Activated CD8-positive, alpha-beta memory T cell treated with anti-CD3 and anti-CD28 coated beads, Interleukin-2, amount 10 ng/mL, durations not matched to agents 7 days and 5 days (primary cell): ENCODE results near the gene ARMH3. TPM values are rescaled to one million over a fixed set of nuclear protein-coding genes. Genes with fewer than 3 reads are reported as not detected.
"Not testable (repeated sequence)": the region's sequence is repeated elsewhere in the genome, so short reads cannot be mapped to it uniquely, and the experiment has no call there.

Experiments
- ATAC-seq: fragments of 150-1000 bp; cut with Tn5 transposase; one replicate; pipeline ENCODE4 v1.10.0; 2021; ENCODE audit warnings: moderate library complexity
- CTCF ChIA-PET: fragments of 350-600 bp; sonication (Branson Sonifier 250); formaldehyde crosslinking; loops from one replicate; lab custom pipeline; 2021; ENCODE audit warnings: antibody characterized with exemption; lab: Charles Lee
- DNase-seq: peaks from one replicate; pipeline ENCODE4 v3.0.0-alpha.2; 2020
- H3K27ac Mint-ChIP-seq: one replicate; pipeline ENCODE4 v1.8.0; 2021; ENCODE audit warnings: mild to moderate bottlenecking, mixed read lengths
- H3K27me3 Mint-ChIP-seq: one replicate; pipeline ENCODE4 v1.8.0; 2021; ENCODE audit warnings: mixed read lengths
- H3K36me3 Mint-ChIP-seq: one replicate; pipeline ENCODE4 v1.8.0; 2021; ENCODE audit warnings: mild to moderate bottlenecking, mixed read lengths
- H3K4me1 Mint-ChIP-seq: one replicate; pipeline ENCODE4 v1.8.0; 2021; ENCODE audit warnings: mixed read lengths
- H3K4me3 Mint-ChIP-seq: one replicate; pipeline ENCODE4 v1.8.0; 2021; ENCODE audit warnings: mild to moderate bottlenecking, moderate library complexity, mixed read lengths
- H3K9me3 Mint-ChIP-seq: one replicate; pipeline ENCODE4 v1.8.0; 2022; ENCODE audit warnings: low read depth, mixed read lengths
- total RNA-seq, 2 experiments: library from RNA; stranded (reverse); gene quantifications; one replicate each; pipeline ENCODE4 v1.2.3, GENCODE V29; 2021

ARMH3 gene
- total RNA-seq, 2 experiments from 2014 or later: 23.8 to 25.9 TPM

DNA sequence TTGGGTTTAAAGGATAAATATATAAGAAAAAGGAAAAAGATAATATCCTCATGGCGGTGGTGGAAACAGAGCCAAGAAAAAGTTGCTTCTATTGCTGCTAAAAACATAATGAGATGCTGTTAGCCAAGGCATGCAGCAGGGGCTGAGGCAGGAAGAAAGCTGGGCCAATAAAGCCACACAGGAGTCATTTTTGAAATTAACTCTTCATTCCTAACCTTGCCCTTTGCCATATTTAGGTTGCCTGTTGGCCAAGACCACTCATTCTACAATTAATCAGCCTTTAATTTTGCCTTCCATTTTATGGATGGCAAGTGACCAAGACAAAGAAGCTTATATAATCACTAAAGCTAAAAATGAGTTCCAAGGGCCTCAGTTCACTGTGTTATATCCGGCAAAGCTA is 58.2 kb downstream of the ARMH3 start:
- Mint-ChIP-seq H3K27ac (peak overlapping the region; percentile 0), H3K4me1 (peaks cover 30% of the 10 kb centered on the region), H3K9me3 (no peaks in the 10 kb centered on the region), H3K4me3 (no peak overlapping the region), H3K27me3 (no peaks in the 10 kb centered on the region), H3K36me3 (peaks cover 29% of the 10 kb centered on the region)
- ATAC-seq (peak; percentile 49), DNase-seq (no peak)
- CTCF ChIA-PET: interaction anchor here (0.9 to 3.4 kb wide), 7 partner anchors 9 to 157 kb away, joined by 3 to 22 read pairs (median 6); partner anchors contain the start of gene KCNIP2

DNA sequence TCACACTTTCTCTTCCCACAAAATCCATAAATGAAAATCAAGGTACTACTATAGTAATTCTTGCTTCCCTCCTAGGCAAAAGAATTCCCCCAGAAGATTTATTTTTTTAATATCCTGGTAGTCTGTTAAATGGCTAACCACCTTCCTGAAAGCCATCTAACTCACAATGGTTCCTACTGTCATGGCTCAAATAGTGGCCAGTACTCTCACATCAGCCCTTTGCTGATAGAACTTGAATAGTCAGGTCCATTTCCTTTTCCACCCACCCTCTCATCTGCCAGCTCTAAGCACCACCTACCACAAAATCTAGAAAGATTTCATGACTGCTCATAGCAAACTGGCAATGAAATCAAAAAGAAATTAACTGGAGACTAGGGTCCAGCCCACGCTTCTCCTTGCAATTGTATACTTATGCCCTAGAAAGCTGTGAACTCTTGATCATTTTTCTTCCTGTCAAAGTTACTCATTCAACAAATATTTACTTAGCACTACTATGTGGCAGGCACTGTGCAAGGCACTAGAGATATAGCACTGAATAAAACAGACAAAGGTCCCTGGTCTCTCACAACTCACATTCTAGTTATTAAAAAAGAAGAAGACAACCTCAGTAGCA is 60.4 kb downstream of the ARMH3 start:
- Mint-ChIP-seq H3K36me3 (peaks cover 28% of the 10 kb centered on the region), H3K4me3 (no peak overlapping the region), H3K27ac (no peak overlapping the region), H3K9me3 (no peaks in the 10 kb centered on the region), H3K4me1 (peaks cover 16% of the 10 kb centered on the region), H3K27me3 (no peaks in the 10 kb centered on the region)
- DNase-seq (no peak), ATAC-seq (no peak)
- CTCF ChIA-PET: interaction anchor here (1.0 to 1.9 kb wide), 5 partner anchors 15 to 155 kb away, joined by 3 to 5 read pairs (median 4); no protein-coding TSS in a partner anchor

DNA sequence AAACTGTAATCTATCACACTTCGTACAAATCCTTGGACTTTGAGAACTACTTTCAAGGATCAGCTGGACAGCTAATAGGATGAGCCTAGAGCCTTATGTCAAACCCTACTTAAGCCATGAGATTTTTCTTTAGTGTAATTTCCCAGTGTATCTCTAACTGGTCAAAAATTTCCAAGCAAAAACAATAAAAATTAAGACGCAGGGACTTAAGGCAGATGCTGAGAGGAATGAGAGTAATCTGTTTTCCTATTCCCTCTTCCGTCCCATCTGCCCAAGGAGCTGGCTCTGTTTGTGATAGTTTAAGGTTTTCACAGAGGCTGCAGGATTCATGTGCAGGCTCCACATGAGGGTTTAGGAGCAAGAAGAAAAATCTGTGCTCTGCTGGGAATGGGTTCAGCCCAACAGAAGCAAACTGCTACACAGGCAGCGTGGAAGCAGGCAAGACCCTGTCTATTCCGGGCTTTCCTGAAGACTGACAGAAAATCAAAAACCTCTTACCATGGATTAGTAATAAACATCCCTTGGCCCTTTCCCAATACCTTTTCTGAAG is 62.2 kb downstream of the ARMH3 start:
- CTCF ChIA-PET: interaction anchor here (0.6 to 0.9 kb wide), 2 partner anchors 153 to 234 kb away, joined by 3 to 4 read pairs; no protein-coding TSS in a partner anchor

DNA sequence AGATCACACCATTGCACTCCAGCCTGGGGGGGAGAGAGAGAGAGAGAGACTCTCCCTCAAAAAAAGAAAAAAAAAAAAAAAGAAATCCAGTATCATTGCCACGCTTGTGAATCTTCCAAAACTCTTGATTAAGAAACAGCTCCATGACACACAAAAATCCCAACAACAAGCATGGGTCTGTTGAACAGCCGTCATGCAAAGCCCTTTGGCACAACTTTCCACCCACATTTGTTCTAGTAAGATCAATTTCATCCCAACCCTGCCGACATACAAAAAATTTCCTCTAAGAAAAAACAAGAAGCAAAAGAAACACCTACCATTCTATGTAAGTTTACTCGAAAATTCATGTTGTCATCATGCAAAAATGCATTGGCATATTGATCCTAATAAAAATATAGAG is 62.8 kb downstream of the ARMH3 start:
- H3K4me3 Mint-ChIP-seq: no peak overlapping the region

More for the DNA sequence above, 62.2 kb downstream of the ARMH3 start:
- DNase-seq (no peak), ATAC-seq (no peak)
- Mint-ChIP-seq H3K4me1 (peaks cover 13% of the 10 kb centered on the region), H3K36me3 (peaks cover 36% of the 10 kb centered on the region), H3K4me3 (no peak overlapping the region), H3K27ac (no peak overlapping the region), H3K9me3 (no peaks in the 10 kb centered on the region), H3K27me3 (no peaks in the 10 kb centered on the region)

DNA sequence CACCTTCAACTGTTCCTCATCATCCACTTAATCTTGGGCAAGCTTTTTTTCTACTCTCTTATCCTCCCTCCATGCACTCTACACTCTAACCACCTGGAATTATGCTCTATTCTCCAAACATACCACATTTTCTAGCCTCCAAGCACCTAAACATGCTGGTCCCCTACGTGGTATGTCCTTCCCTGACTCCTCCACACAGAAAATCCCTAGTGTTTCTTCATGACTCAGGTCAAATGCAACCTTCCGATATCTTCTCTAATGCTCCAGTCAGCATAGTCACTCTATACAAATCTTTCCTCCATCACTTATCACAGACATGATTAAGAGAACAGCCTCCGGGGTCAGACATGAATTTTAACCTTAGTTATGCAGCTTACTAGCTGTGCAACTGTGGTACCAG is 68.8 kb downstream of the ARMH3 start:
- H3K4me3 Mint-ChIP-seq: no peak overlapping the region
- H3K9me3 Mint-ChIP-seq: no peaks in the 10 kb centered on the region
- no peak overlapping the region for H3K27ac Mint-ChIP-seq
- ATAC-seq (no peak), DNase-seq (no peak)
- H3K4me1 Mint-ChIP-seq: no peaks in the 10 kb centered on the region
- no peaks in the 10 kb centered on the region for H3K27me3 Mint-ChIP-seq
- H3K36me3 Mint-ChIP-seq: peaks cover 22% of the 10 kb centered on the region
- CTCF ChIA-PET: no interaction called here

More for the DNA sequence above, 62.8 kb downstream of the ARMH3 start:
- peaks cover 36% of the 10 kb centered on the region for H3K36me3 Mint-ChIP-seq
- DNase-seq (no peak), ATAC-seq (no peak)
- peaks cover 8% of the 10 kb centered on the region for H3K4me1 Mint-ChIP-seq
- CTCF ChIA-PET: interaction anchor here (0.6 kb wide), 1 partner anchor 235 kb away, joined by 3 read pairs; no protein-coding TSS in a partner anchor
- H3K27ac Mint-ChIP-seq: no peak overlapping the region
- no peaks in the 10 kb centered on the region for H3K9me3 Mint-ChIP-seq
- H3K27me3 Mint-ChIP-seq: no peaks in the 10 kb centered on the region

- no peaks in the 10 kb centered on the region for H3K27me3 Mint-ChIP-seq
- CTCF ChIA-PET: no interaction called here
- H3K9me3 Mint-ChIP-seq: no peaks in the 10 kb centered on the region
- no peak for ATAC-seq
- no peaks in the 10 kb centered on the region for H3K4me1 Mint-ChIP-seq
- peaks cover 17% of the 10 kb centered on the region for H3K36me3 Mint-ChIP-seq
- H3K27ac Mint-ChIP-seq: no peak overlapping the region
- DNase-seq: no peak
- no peak overlapping the region for H3K4me3 Mint-ChIP-seq
These were observed 69.4 kb downstream of the ARMH3 start for GRCh38 chr10:101986624-101986971.

- not testable (repeated sequence) for H3K36me3 Mint-ChIP-seq, H3K4me3 Mint-ChIP-seq, DNase-seq, ATAC-seq, H3K27ac Mint-ChIP-seq, H3K4me1 Mint-ChIP-seq, H3K27me3 Mint-ChIP-seq, H3K9me3 Mint-ChIP-seq
- CTCF ChIA-PET: interaction anchor here (0.6 to 3.3 kb wide), 5 partner anchors 9 to 140 kb away, joined by 3 to 7 read pairs (median 5); no protein-coding TSS in a partner anchor
These were observed 75.3 kb downstream of the ARMH3 start for GRCh38 chr10:101980677-101981076.

DNA sequence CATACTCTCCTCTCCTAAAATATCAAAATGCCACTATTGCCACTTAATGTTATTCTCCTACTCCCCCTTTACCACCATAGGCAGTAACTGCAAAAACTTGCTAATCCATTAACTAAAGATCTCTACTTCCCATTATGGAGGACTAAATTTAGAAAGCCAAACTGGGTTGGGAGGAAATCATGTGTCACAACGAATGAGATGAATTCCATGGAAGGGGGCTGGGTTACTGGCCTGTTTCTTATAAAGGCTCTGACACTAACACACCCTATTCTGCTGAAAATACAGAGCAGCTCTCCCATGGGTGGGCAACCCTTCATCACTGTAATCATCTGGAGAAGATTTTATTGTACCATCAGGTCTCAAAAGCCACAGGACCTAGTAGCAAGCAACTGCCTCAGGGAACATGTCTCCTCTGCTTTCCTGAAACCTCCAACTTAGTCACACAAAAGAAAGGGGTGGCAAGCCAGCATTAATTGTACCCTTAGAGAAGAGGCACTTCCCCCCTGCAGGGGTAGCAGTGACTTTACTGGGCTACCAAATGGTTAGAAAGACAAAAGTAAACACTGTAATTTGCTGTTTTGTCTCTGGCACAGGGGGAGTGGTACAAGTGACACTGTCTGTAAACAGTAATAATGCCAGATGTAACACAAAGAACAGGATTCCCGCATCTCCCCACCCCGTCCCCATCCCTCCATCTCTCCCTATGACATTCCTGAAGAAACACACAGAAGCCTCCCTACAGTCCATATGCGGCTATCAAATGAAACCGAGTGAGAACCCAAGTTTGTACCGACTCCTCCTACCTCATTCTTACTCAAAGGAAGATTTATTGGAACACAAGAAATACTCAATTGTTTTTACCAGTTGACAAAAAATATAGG is 81.6 kb downstream of the ARMH3 start:
- CTCF ChIA-PET: interaction anchor here (0.6 kb wide), 1 partner anchor 59 kb away, joined by 3 read pairs; no protein-coding TSS in a partner anchor
- Mint-ChIP-seq H3K27ac (peak overlapping the region; percentile 95), H3K4me3 (peak overlapping the region; percentile 75), H3K27me3 (no peaks in the 10 kb centered on the region), H3K9me3 (no peaks in the 10 kb centered on the region), H3K4me1 (peaks cover 23% of the 10 kb centered on the region), H3K36me3 (peaks cover 22% of the 10 kb centered on the region)
- DNase-seq: no peak
- ATAC-seq: no peak

GRCh38 chr10:101972761-101973160 is 83.2 kb downstream of the ARMH3 start:
- H3K4me3 Mint-ChIP-seq: no peak overlapping the region
- peak overlapping the region; percentile 10 for H3K27ac Mint-ChIP-seq
- no peak for DNase-seq
- no peaks in the 10 kb centered on the region for H3K27me3 Mint-ChIP-seq
- CTCF ChIA-PET: interaction anchor here (0.7 to 3.2 kb wide), 5 partner anchors 8 to 272 kb away, joined by 3 to 15 read pairs (median 4); no protein-coding TSS in a partner anchor
- H3K9me3 Mint-ChIP-seq: no peaks in the 10 kb centered on the region
- peaks cover 32% of the 10 kb centered on the region for H3K4me1 Mint-ChIP-seq
- ATAC-seq: no peak
- peaks cover 22% of the 10 kb centered on the region for H3K36me3 Mint-ChIP-seq

- ATAC-seq: no peak
- H3K36me3 Mint-ChIP-seq: peaks cover 24% of the 10 kb centered on the region
These were observed 86.5 kb downstream of the ARMH3 start for GRCh38 chr10:101969412-101969922.

GRCh38 chr10:101968940-101969321 is 87.0 kb downstream of the ARMH3 start:
- Mint-ChIP-seq H3K27me3 (no peaks in the 10 kb centered on the region), H3K4me3 (no peak overlapping the region), H3K27ac (no peak overlapping the region), H3K9me3 (no peaks in the 10 kb centered on the region), H3K4me1 (peaks cover 26% of the 10 kb centered on the region), H3K36me3 (peaks cover 27% of the 10 kb centered on the region)
- no peak for DNase-seq
- CTCF ChIA-PET: interaction anchor here (0.7 to 2.4 kb wide), 5 partner anchors 9 to 137 kb away, joined by 3 to 12 read pairs (median 3); partner anchors contain the start of gene KCNIP2
- no peak for ATAC-seq

More at GRCh38 chr10:101969412-101969922, 86.5 kb downstream of the ARMH3 start:
- CTCF ChIA-PET: interaction anchor here (0.7 to 2.4 kb wide), 5 partner anchors 9 to 138 kb away, joined by 3 to 12 read pairs (median 3); partner anchors contain the start of gene KCNIP2
- H3K27me3 Mint-ChIP-seq: no peaks in the 10 kb centered on the region
- peak overlapping the region; percentile 30 for H3K27ac Mint-ChIP-seq
- no peak overlapping the region for H3K4me3 Mint-ChIP-seq
- H3K4me1 Mint-ChIP-seq: peaks cover 31% of the 10 kb centered on the region
- no peaks in the 10 kb centered on the region for H3K9me3 Mint-ChIP-seq
- no peak for DNase-seq

DNA sequence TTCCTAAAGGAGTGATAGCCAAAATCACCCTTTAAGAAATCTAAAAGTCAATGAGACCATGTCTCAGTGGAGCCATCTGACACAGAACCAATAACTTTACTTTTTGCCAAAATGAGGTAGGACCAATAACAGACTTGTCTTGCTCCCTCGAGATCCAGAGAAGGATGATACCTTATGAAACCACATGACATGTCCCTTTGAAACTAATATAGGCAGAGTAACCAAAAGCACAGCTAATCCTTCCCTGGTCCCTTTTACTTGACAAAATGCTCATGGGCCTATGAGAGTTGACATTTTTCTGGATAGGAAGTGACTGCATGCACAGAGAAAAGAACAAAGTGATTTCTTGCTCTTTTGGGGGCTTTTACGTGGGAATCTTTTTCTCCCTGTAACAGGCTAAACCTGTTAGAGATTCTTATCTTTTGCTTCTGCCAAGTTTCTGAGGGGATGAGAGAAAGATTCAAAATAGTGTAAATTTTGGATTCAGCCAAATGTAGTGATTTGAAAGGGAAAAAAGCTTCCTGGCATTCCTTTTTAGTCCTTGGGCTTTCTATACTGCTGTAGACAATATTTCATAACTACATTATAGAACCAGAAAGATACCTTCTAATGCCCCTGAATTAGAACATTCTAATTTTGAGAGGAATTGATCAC is 87.6 kb downstream of the ARMH3 start:
- H3K36me3 Mint-ChIP-seq: peaks cover 24% of the 10 kb centered on the region
- ATAC-seq (no peak), DNase-seq (no peak)
- CTCF ChIA-PET: interaction anchor here (1.2 to 2.4 kb wide), 3 partner anchors 33 to 128 kb away, joined by 3 to 12 read pairs (median 4); partner anchors contain the start of gene KCNIP2
- no peaks in the 10 kb centered on the region for H3K9me3 Mint-ChIP-seq
- H3K27ac Mint-ChIP-seq: no peak overlapping the region
- H3K4me3 Mint-ChIP-seq: no peak overlapping the region
- peaks cover 21% of the 10 kb centered on the region for H3K4me1 Mint-ChIP-seq
- H3K27me3 Mint-ChIP-seq: no peaks in the 10 kb centered on the region
